GM19328 (cell line): ENCODE measurements around the gene RFX4.

Experiments
- ATAC-seq: cut with Tn5 transposase; IDR thresholded peaks from one replicate; pipeline ENCODE4 v1.9.1; 2021; ENCODE audit warnings: mild to moderate bottlenecking, moderate library complexity; ENCODE audit not compliant: unreplicated experiment

RFX4 gene

GRCh38 chr12:106645465-106646330 lies 62.9 kb downstream of the RFX4 start:
- ATAC-seq = no peak

DNA sequence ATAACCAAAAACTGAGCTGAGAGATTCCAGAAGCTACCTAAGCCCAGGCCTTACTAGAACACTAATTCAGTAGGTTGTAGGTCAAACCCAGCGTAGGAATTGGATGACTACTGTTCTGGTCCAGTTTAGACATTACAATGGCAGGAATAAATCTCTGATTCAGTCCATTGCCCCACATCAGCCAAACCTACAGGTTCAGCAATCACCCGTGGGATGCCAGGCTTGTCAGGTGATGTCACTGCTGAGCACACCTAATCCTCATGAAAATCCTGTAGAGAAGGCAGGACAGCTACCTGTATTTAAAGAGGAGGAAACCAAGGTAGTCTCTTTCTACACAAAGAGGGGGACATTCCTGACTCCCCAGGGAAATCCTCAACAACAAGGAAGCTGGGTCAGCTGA lies 63.7 kb downstream of the RFX4 start:
- no peak for ATAC-seq

DNA sequence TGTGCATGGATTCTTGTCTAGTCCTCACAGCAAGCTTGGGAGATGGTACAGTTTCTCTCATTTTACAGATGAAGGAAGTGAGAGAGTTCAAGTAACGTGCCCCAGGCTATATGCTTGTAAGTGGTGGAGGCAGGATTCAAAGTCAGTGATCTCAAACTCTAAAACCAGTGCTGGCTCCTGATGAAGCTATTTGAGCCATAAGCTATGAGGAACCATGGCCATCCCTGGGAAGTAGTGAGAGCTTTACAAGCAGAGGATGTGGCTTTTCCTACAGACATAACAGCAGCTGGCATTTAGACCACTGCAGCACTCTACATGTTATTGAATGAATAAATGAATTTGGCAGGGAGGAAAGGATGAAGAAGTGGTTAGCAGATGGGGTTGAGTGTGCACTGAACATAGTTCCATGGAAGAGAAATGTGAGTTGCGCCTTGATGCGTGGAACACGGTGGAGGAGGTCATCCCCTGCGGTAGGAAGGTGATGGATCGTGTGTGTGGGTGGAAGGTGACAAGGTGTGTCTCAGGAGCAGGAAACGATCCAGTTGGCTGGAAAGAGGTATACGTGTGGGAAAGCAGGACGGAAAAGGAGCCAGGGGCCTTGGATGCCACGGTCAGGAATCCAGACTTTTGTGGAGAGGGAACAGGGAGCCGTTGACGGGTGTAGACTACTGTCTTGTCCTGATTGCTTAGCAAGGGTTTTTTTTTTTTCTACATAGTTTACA lies 65.2 kb downstream of the RFX4 start:
- ATAC-seq = no peak

- no peak for ATAC-seq
These were observed 65.9 kb downstream of the RFX4 start for GRCh38 chr12:106648736-106649135.

DNA sequence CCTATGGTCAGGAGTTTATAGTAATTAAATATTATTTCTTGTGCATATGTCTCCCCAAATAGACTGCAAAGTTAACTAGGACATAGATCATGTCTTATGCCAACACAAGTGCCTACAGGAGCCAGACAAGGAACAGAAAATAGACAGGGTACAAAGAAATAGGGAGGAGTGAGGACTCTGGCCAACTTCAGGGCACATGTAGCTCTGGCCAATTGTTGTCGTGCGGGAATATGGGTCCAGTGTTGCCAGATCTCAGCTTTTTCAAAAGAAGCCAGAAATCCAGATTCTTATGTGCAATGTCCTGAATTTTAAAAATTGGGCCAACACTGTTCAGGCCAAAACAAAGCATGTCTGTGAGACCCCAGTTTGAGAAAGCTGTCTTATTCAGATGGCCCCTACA lies 68.7 kb downstream of the RFX4 start:
- ATAC-seq = no peak

GRCh38 chr12:106652510-106653015 lies 69.8 kb downstream of the RFX4 start:
- no peak for ATAC-seq

GRCh38 chr12:106655577-106655976 lies 72.8 kb downstream of the RFX4 start:
- ATAC-seq = no peak

DNA sequence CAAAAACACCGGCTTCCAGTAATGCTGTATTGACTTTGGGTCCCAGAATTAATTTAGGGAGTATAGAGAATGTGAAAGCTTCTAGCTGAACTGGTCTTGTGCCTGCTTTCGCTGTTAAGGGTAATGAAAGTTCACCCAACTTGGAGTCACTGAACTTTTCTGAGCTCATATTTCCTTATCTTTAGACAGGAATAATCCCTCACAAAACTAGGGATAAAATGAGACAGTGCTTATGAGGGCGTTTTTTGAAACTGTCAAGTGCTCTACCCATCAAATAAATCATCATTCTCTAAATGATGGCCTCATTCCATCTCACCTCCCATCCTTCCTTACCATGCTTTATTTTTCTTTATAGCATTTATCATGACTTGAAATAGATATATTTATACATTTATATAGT lies 74.7 kb downstream of the RFX4 start:
- ATAC-seq = no peak

GRCh38 chr12:106663385-106663784 lies 80.6 kb downstream of the RFX4 start:
- ATAC-seq = no peak

DNA sequence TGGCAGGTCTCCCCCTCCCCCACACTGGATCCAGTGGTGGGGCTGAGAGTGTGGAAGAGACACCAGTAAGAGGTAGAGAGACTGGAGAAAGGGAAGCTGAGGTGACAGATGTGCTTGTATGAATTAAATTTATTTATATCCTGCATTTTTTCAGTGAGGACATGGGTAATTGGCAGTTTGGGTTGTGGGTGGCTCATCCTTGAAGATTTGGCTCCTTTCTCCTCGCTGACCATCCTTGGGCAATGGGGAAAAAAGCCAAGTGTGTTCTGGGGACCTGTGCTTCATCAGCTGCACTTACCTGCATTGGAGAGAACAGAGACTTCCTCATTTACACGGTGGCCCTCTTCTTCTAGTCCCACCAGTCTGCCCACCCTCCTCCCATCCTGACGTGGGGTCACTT lies 86.4 kb downstream of the RFX4 start:
- ATAC-seq = no peak

GRCh38 chr12:106670131-106670530 lies 87.3 kb downstream of the RFX4 start:
- ATAC-seq = no peak

- no peak for ATAC-seq
These were observed 89.0 kb downstream of the RFX4 start for GRCh38 chr12:106671840-106672239.

DNA sequence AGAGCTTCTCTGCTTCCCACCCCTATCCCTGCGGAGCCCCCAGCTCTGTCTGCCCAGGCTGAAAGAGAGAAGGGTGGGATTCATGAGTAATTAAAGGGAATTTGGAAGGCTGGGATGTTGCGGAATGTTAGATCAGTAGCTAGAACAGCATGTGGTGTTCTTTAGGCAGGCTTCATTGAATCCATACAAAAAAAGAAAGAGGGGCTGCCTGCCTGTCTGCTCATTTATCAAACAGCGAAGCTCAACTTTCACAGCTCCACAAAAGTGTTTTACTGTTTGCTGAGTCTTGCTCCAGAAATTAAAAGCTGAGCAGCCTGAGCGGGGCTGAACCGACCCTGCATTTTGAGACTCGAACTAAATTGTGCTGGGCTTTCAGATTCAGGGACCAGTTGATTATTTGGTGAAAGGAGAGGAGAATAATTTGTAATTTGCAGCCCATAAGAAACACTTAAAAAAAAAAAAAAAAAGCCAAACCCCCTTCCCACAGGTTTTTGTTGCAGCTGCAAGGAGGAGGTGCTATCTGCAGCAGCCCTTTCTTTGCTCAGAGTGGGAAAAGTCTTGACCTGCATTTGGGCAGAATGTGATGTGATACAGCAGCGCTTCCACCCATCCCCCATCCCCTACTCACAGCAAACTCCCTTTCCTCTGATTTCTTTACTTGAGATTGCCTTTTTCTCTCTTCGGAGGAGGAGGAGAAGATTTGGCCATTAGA lies 89.7 kb downstream of the RFX4 start:
- ATAC-seq = no peak

- no peak for ATAC-seq
These were observed 90.3 kb downstream of the RFX4 start for GRCh38 chr12:106673141-106673540.

- no peak for ATAC-seq
These were observed 93.0 kb downstream of the RFX4 start for GRCh38 chr12:106675651-106676435.

GRCh38 chr12:106679574-106679973 lies 96.8 kb downstream of the RFX4 start:
- ATAC-seq = no peak

GRCh38 chr12:106680280-106680679 lies 97.5 kb downstream of the RFX4 start:
- no peak for ATAC-seq

DNA sequence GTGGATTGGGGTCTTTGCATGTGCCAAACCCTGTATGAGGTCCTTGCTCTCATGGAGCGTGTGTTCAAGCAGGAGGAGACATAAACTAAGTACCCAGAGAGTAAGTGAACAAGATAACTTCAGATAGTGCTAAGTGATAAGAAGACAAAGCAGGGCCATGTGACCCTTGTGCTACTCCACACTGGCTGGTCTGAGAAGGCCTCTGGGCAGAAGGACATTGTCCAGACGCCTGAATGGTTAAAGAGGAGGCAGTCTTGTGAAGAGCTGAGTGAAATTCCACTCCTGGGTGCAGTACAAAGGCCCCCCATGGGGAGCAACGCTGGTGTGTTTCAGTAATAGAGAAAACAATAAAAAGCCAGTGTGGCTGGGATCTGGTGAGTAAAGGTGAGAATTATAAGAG lies 98.4 kb downstream of the RFX4 start:
- no peak for ATAC-seq

- ATAC-seq = no peak
These were observed 99.9 kb downstream of the RFX4 start for GRCh38 chr12:106682594-106683234.

- no peak for ATAC-seq
These were observed 101.7 kb downstream of the RFX4 start for GRCh38 chr12:106684497-106684896.
